Keratinocyte (primary cell): ENCODE measurements around the gene ZBTB21. TPM values are rescaled to one million over a fixed set of nuclear protein-coding genes. Genes with fewer than 3 reads are reported as not detected.

Source experiments
- DNase-seq: peaks from one replicate; pipeline ENCODE4 v3.0.0-alpha.2; 2011; ENCODE audit warnings: low read depth, missing footprints, low spot score
- FAIRE-seq: peaks from 2 replicates; lab custom pipeline; 2011; peaks lifted over from hg19 to GRCh38; lab: Jason Lieb, UNC
- H2AFZ ChIP-seq: 2 replicates; pipeline ENCODE4 v1.6.0; 2012; ENCODE audit warnings: low read length, control low read depth, inconsistent platforms; ENCODE audit not compliant: control insufficient read depth
- H3K27ac ChIP-seq: 2 replicates; pipeline ENCODE4 v1.5.1; 2011; ENCODE audit warnings: low read length; ENCODE audit not compliant: control insufficient read depth, insufficient read depth
- H3K27me3 ChIP-seq: 3 replicates; pipeline ENCODE4 v1.6.0; 2011; ENCODE audit warnings: low read length; ENCODE audit not compliant: control insufficient read depth, insufficient read depth; ENCODE audit errors: extremely low read depth
- H3K36me3 ChIP-seq, 2 experiments: 2 replicates in 1 of 2; 3 replicates in 1 of 2; pipeline ENCODE4 v1.5.1; 2011; ENCODE audit warnings: low read length in 2 of 2, mild to moderate bottlenecking in 1 of 2; ENCODE audit not compliant: control insufficient read depth in 2 of 2, insufficient read depth in 2 of 2; ENCODE audit errors: extremely low read depth in 1 of 2
- H3K4me1 ChIP-seq: 3 replicates; pipeline ENCODE4 v1.5.1; 2011; ENCODE audit warnings: low read length; ENCODE audit not compliant: control insufficient read depth, insufficient read depth; ENCODE audit errors: extremely low read depth
- H3K4me2 ChIP-seq: 3 replicates; pipeline ENCODE4 v1.6.0; 2011; ENCODE audit warnings: low read depth, low read length; ENCODE audit not compliant: control insufficient read depth, insufficient read depth; ENCODE audit errors: extremely low read depth
- H3K4me3 ChIP-seq, 3 experiments: fragments of 200-600 bp in 1 of 3; sonication (generic) in 1 of 3; 2 replicates in 2 of 3; 3 replicates in 1 of 3; pipeline ENCODE4 v1.5.1; 2011 to 2016; ENCODE audit warnings: low read length in 3 of 3, mild to moderate bottlenecking in 3 of 3, control low read depth in 2 of 3, inconsistent platforms in 1 of 3, low read depth in 1 of 3, mixed read lengths in 1 of 3, mixed run types in 1 of 3, moderate library complexity in 1 of 3; ENCODE audit not compliant: control insufficient read depth in 2 of 3, insufficient read depth in 2 of 3; ENCODE audit errors: extremely low read depth in 1 of 3
- H3K79me2 ChIP-seq: 2 replicates; pipeline ENCODE4 v1.6.0; 2012; ENCODE audit warnings: low read length; ENCODE audit not compliant: control insufficient read depth, insufficient read depth
- H3K9ac ChIP-seq: 3 replicates; pipeline ENCODE4 v1.6.0; 2011; ENCODE audit warnings: low read length; ENCODE audit not compliant: control insufficient read depth, insufficient read depth; ENCODE audit errors: extremely low read depth
- H3K9me1 ChIP-seq: 3 replicates; pipeline ENCODE4 v1.6.0; 2011; ENCODE audit warnings: low read length; ENCODE audit not compliant: control insufficient read depth, insufficient read depth; ENCODE audit errors: extremely low read depth
- H3K9me3 ChIP-seq: 2 replicates; pipeline ENCODE4 v1.5.1; 2012; ENCODE audit warnings: low read depth, low read length; ENCODE audit not compliant: control insufficient read depth
- H4K20me1 ChIP-seq: 3 replicates; pipeline ENCODE4 v1.6.0; 2011; ENCODE audit warnings: low read length; ENCODE audit not compliant: control insufficient read depth, insufficient read depth; ENCODE audit errors: extremely low read depth
- CTCF ChIP-seq, 3 experiments: IDR thresholded peaks in 1 of 3; conservative IDR thresholded peaks in 1 of 3; optimal IDR thresholded peaks in 1 of 3; 2 replicates in 2 of 3; 3 replicates in 1 of 3; pipeline versions ENCODE3 to v1.5.1; 2011; ENCODE audit warnings: low read length in 3 of 3, mild to moderate bottlenecking in 3 of 3, moderate library complexity in 2 of 3, control low read depth in 1 of 3, inconsistent platforms in 1 of 3; ENCODE audit not compliant: insufficient read depth in 2 of 3; ENCODE audit errors: extremely low read depth in 1 of 3
- EZH2 ChIP-seq: IDR thresholded peaks from one replicate; pipeline ENCODE4 v1.6.1; 2012; ENCODE audit warnings: inconsistent platforms, mild to moderate bottlenecking, low read length, moderate library complexity
- dilution Hi-C: fragments of 300-500 bp; cut with MboI; formaldehyde crosslinking; loops from one replicate; pipeline ENCODE4 v1.7.0; 2020; ENCODE audit warnings: low sequenced_read_pairs; ENCODE audit not compliant: extremely low pct_ligation_motif_present
- polyA plus RNA-seq, 5 experiments: library from polyadenylated mRNA; depleted of rRNA in 3 of 5; stranded (reverse) in 3 of 5; stranded (forward) in 1 of 5; unstranded in 1 of 5; fragments of >200 nt; gene quantifications; 1 replicate in 1 of 5; 2 replicates in 3 of 5; 3 replicates in 1 of 5; pipeline versions ENCODE4 v1.2.1 to v1.2.3, GENCODE V29; 2011 to 2012; ENCODE audit warnings: missing spikeins in 2 of 5, low read depth in 1 of 5, low replicate concordance in 1 of 5

ZBTB21 gene
- polyA plus RNA-seq, 1 donor (not counting 4 experiments of a cell fraction or from before 2014, with no cell fraction given): 9.5 TPM

GRCh38 chr21:41962425-41962966 lies 47.7 kb downstream of the ZBTB21 start:
- no peak overlapping the region for H3K9ac ChIP-seq

DNA sequence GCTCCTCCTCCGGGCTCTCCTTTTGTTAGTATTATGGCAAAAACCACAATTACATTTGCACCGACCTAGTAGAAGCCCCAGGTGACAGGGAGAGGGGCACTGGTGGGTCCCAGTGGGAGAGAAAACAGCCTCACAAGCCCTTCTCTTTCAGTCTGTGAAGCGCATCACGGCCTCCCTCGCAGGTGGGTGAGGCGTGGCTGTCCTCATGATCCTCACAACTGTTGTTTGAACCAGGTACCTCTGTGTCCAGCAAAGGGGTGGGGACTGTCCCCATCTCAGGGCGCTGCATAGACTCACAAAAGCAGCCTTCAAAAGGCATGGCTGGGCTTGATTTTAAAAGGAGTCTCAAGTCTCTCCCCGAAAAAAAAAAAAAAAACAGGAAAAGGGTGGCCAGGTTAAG lies 48.4 kb downstream of the ZBTB21 start:
- Histone ChIP-seq H3K36me3 (no peaks in the 10 kb centered on the region), H4K20me1 (no peaks in the 10 kb centered on the region), H2AFZ (no peak overlapping the region), H3K4me1 (peaks cover 28% of the 10 kb centered on the region), H3K9ac (no peak overlapping the region), H3K79me2 (no peaks in the 10 kb centered on the region), H3K4me3 (no peak overlapping the region), H3K27ac (peak overlapping the region; percentile 44), H3K9me1 (no peaks in the 10 kb centered on the region), H3K4me2 (no peak overlapping the region), H3K27me3 (no peaks in the 10 kb centered on the region), H3K9me3 (no peaks in the 10 kb centered on the region)
- FAIRE-seq (no peak), DNase-seq (no peak)
- dilution Hi-C loops: no loop called here
- TF ChIP-seq EZH2 (no peak), CTCF (optimal IDR thresholded peaks at IDR 0.05 in 1 of 3, IDR thresholded peaks at IDR 0.05 in 1 of 3, conservative IDR thresholded peaks at IDR 0.05 in 1 of 3; ENCODE audit: extremely low read depth in 1 of 3, insufficient read depth in 2 of 3, low read length in 3 of 3) (no peak)

More at GRCh38 chr21:41962425-41962966, 47.7 kb downstream of the ZBTB21 start:
- Histone ChIP-seq H3K4me2 (no peak overlapping the region), H3K36me3 (no peaks in the 10 kb centered on the region), H3K79me2 (no peaks in the 10 kb centered on the region), H3K4me3 (no peak overlapping the region), H3K9me1 (no peaks in the 10 kb centered on the region), H3K9me3 (no peaks in the 10 kb centered on the region), H3K4me1 (peaks cover 20% of the 10 kb centered on the region), H2AFZ (no peak overlapping the region), H4K20me1 (no peaks in the 10 kb centered on the region), H3K27me3 (no peaks in the 10 kb centered on the region), H3K27ac (no peak overlapping the region)
- FAIRE-seq: no peak
- no peak for DNase-seq
- dilution Hi-C loops: no loop called here
- TF ChIP-seq CTCF (optimal IDR thresholded peaks at IDR 0.05 in 1 of 3, IDR thresholded peaks at IDR 0.05 in 1 of 3, conservative IDR thresholded peaks at IDR 0.05 in 1 of 3; ENCODE audit: extremely low read depth in 1 of 3, insufficient read depth in 2 of 3, low read length in 3 of 3) (no peak), EZH2 (no peak)
